LNCaP clone FGC (cell line): ENCODE results near the gene POU3F3.

Experiments
- DNase-seq: peaks from one replicate; pipeline ENCODE4 v3.0.0-alpha.2; 2011; ENCODE audit warnings: low read depth
- H3K4me3 ChIP-seq: 2 replicates; pipeline ENCODE4 v1.5.1; 2011; ENCODE audit warnings: mild to moderate bottlenecking, low read depth, low read length, control low read depth
- TF ChIP-seq, protein P1 (sequence below): IDR thresholded peaks from 2 replicates; pipeline ENCODE4 v1.5.1; 2012; ENCODE audit warnings: mild to moderate bottlenecking; ENCODE audit not compliant: control insufficient read depth, insufficient read depth; ENCODE audit errors: extremely low read depth

Gene POU3F3

DNA sequence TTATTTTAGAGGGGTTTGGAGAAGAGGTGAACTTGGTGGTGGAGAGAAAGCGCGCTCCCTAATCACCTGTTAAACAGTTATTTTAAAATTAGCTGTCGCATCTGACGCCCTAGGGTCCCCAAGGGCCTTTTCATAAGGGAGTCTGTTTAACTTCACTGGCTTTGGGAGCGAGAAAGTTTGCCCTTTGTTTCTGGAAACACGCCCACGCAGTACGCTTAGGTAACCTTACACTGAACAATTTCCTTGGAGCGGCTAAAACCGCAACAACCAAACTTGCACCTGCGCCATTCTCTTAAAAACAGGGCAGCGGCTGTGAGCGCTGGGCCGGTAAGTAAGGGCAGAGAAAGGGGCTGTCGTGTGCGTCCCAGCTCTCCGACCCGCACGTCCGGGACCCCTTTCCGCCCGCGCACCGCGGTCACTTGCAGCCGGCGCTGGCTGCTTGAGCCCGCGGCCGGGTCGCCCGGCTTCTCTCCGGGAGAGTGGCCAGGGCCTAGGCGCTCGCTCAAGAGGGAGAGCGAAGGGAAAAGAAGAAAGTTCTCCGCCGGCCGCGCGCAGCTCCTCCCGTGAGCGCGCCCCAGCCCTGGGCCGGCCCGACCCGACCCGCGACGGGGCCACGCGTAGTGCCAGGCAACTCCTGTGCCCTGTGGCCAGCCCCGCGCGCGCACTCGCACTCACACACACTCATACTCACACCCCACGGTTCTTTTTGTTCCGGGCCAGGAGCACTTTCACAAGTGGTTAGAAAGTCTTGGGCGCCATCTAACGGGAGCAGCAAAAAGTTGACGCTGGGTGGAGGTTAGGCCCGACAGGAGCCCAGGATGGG is 19.2 kb downstream of the POU3F3 start:
- H3K4me3 ChIP-seq = peak overlapping the region; percentile 52
- DNase-seq = peak; percentile 31
- TF ChIP-seq, protein P1, sequence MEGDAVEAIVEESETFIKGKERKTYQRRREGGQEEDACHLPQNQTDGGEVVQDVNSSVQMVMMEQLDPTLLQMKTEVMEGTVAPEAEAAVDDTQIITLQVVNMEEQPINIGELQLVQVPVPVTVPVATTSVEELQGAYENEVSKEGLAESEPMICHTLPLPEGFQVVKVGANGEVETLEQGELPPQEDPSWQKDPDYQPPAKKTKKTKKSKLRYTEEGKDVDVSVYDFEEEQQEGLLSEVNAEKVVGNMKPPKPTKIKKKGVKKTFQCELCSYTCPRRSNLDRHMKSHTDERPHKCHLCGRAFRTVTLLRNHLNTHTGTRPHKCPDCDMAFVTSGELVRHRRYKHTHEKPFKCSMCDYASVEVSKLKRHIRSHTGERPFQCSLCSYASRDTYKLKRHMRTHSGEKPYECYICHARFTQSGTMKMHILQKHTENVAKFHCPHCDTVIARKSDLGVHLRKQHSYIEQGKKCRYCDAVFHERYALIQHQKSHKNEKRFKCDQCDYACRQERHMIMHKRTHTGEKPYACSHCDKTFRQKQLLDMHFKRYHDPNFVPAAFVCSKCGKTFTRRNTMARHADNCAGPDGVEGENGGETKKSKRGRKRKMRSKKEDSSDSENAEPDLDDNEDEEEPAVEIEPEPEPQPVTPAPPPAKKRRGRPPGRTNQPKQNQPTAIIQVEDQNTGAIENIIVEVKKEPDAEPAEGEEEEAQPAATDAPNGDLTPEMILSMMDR = peak; percentile 68

DNA sequence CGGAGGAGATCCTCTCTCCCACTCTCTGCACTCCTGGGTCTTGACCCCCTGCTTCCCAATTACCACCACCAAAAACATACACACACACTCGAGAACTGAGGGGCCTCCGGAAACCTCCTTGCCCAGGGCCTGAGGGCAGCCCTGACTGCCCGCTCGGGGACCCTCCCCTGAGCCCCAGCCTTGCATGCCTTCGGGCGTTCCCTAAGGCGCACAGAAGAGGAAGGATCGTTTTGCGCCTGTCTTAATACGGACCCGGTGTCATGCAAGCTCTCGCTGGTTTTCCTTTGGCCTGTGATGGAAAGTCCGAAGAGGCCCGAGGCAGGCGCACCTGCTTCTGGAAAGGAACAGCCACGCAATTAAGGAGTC is 19.8 kb downstream of the POU3F3 start:
- TF ChIP-seq, protein P1 = no peak
- H3K4me3 ChIP-seq = peak overlapping the region; percentile 52
- DNase-seq = no peak

DNA sequence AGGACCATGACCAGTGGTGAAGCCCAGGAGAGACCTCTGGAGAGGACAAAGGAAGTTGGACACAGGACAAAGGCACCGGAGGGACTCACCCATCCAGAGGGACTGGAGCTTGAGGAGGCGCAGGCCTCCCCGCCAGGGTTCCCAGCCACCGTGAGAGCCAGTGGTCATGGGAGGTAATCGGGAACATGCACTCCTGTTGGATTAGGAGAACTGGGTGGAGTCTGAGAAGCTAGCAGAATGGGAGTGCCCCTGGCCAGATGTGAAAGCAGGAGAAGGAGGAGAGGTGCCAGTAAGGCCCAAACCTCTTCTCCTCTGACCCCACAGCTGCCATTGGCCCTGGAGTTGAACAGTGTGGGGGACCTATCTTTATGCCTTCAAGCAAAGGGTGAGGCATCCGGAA is 20.3 kb downstream of the POU3F3 start:
- no peak for DNase-seq
- H3K4me3 ChIP-seq = no peak overlapping the region
- TF ChIP-seq, protein P1 = no peak

- no peak for DNase-seq
Observed at GRCh38 chr2:104875262-104875661, 21.3 kb downstream of the POU3F3 start.

GRCh38 chr2:104876606-104877570 is 23.0 kb downstream of the POU3F3 start:
- no peak for DNase-seq
- H3K4me3 ChIP-seq = no peak overlapping the region
- TF ChIP-seq, protein P1 = no peak

More at GRCh38 chr2:104875262-104875661, 21.3 kb downstream of the POU3F3 start:
- TF ChIP-seq, protein P1 = no peak
- no peak overlapping the region for H3K4me3 ChIP-seq

DNA sequence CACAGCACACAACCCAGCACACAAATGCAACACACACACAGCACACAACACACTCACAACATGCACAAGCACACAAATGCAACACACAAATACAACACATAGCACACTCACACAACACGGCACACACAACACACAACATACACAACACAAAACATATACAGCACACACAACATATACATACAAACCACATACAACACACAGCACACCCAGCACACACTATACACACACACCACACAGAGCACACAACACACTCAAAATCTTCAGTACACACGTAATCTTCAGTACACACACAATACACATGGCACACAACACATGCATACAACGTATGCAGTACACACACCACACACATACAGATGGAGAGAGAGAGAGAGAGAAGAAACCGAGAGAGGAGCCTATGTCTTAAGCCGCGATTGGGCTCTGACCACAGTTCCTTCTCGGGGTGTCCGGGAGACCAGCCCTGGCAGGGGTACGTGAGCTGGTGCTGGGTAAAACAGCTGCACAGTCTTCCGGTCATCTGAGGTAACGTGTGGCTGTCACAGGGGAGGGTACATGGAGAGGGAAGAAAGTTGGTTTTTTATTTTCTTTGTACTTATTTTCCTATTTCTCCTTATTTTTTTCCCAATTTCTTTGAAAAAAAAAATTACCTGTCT is 25.1 kb downstream of the POU3F3 start:
- no peak overlapping the region for H3K4me3 ChIP-seq
- no peak for DNase-seq
- TF ChIP-seq, protein P1 = no peak
